Sciatic nerve (tissue), 2 donors: ENCODE data around the gene CAMK2N2. TPM values are rescaled to one million over a fixed set of nuclear protein-coding genes. Genes with fewer than 3 reads are reported as not detected.
A peak's percentile ranks its signal among the peaks of the same experiment; 100 is the strongest.

Experiments used
- ATAC-seq: fragments of 200-7000 bp; cut with Tn5 transposase; one replicate; pipeline ENCODE4 v1.9.1; 2020; ENCODE audit warnings: mild to moderate bottlenecking, moderate library complexity
- DNase-seq: peaks from one replicate; pipeline ENCODE4 v3.0.0-alpha.2; 2020; ENCODE audit warnings: low spot score
- intact Hi-C: fragments of 100-400 bp; cut with DNase I; formaldehyde crosslinking; loops from one replicate; pipeline ENCODE4 v1.14.2; 2022
- microRNA-seq: library from miRNA; unstranded; fragments of <30 nt; microRNA quantifications from one replicate; pipeline ENCODE4 v1.2.0, GENCODE V29; 2020
- total RNA-seq: library from RNA; stranded (reverse); fragmentation: NEBNext Ultra II Directional; extraction: Animal tissue kit (Norgen Biotek cat#: 25700); gene quantifications from one replicate; pipeline ENCODE4 v1.2.1, GENCODE V29; 2021
- donor health status: DM: no; HTN: no; CAD: no.
- donor health status: DM: no; HTN: no; CAD: no.

Gene CAMK2N2
- total RNA-seq, 1 donor from 2014 or later, result 0.53 TPM

DNA sequence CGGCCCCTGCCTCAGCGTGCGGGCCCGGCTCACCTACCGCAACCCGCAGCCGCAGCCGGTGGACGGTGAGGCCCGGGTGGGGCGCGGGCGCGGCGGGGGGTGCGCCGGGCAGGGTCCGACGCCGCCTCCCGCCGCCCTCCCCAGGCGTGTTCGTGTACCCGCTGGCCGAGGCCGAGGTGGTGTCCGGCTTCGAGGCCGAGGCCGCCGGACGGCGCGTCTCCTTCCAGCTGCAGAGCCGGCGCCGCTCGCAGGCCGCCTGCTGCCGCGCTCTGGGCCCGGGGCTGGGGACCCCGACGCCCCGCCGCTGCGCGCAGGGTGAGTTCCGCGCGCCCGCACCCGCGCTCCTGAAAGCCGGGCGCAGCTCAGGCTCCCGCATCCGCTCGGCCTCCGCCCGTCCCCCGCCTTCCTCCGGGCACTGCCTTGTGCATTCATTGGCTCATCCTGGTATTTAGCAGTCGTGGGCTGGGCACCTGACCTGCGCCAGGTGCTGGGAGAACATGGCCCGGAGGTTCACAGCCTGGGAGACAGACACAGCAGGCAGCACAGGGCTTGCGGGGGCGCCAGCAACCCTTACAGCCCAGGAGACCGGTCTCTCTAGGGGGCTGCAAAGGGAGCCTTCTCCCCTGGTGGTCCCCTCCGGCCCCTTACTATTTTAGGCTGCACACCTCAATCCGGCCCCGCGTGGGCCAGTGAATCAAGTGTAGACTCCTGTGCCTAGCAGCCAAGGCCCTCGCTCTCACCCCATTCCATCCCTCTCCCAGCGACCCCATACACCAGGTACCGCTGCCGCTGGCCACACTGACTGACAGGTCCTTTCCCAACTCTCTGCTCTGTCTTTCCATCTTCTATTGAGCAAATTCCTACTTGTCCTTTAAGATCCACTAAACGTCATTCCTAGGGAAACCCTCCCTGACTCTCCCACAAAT is 30.5 kb downstream of the CAMK2N2 start:
- ATAC-seq (no peak), DNase-seq (peak; percentile 27)
- intact Hi-C loops, result no loop called here

GRCh38 chr3:184230081-184230602 is 31.2 kb downstream of the CAMK2N2 start:
- intact Hi-C loops, result no loop called here
- ATAC-seq (no peak), DNase-seq (peak; percentile 52)

DNA sequence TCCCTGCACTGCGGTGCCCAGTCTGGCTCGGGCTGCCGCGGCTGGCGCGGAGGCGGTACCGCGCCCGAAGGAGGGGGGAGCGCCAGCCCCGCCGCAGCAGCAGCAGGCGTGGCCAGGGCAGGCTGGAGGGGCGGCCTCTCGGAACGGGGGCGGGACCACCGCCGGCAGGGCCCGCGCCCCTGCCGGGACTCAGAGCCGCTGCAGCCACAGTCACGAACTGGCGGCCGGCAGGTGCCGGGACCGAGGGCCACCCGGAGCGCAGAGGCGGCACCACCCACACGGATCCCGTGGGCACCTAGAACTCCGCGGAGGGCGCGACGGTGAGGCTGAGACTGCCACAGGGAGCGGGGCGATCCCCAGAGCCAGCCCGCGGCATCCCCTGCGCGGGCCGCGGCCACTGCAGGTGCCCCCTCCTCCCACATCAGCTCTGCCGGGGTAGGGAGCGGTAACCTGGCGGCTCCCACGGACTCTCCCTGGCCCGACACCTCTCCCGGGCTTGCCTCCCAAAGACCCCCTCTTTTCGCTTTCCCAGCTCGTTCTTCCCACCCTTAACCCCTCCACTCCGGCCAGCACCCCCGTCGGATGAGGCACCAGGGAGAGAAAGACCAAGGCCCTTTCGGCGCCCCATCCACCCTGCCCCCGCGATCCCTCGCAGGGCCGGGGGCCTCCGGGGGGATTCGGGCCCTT is 31.8 kb downstream of the CAMK2N2 start, which contains the start of gene VWA5B2:
TSS of gene VWA5B2 (plus strand) at position 192 of the 687 bp plus-strand sequence. CDS start 944 bp downstream, outside the sequence.
- intact Hi-C loops, result no loop called here
- ATAC-seq (peak; percentile 75), DNase-seq (peak; percentile 63)

DNA sequence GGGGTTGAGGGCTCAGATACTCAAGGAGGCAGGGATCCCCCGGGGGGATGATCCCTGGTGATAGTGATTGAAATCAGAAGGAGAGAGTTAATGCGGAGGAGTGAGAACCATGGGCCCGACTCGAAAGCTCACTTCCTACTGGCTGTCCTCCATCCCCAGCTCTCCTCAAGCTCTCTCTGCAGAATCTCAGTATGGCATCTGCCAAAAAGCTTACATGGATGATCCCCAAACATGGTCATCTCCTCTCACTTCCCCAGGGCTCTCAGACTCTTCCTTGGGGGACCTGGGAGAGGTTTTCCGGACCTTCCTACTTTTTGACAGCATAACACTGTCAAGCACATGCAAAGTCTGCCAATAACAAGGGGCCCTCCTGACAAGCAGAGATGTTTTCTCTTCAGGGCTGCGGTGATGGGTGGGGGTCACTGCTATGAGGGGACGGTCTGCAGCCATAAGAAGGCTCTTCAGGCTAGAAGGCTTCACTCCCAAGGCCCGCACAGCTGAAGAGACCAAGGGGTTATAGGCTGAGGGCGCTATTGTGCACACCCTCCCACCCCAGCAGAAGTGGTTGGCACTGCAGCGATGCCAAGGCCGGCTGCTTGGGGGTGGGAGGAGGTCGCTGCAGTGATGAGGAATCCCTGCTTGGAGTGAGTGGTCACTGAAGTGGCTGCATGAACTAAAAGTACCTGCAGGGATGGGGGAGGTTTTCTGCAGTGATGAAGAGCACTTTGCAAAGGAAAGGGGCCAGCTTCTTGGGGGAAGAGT is 32.8 kb downstream of the CAMK2N2 start:
- intact Hi-C loops, result no loop called here
- ATAC-seq, result peak; percentile 22
- DNase-seq, result peak; percentile 48

DNA sequence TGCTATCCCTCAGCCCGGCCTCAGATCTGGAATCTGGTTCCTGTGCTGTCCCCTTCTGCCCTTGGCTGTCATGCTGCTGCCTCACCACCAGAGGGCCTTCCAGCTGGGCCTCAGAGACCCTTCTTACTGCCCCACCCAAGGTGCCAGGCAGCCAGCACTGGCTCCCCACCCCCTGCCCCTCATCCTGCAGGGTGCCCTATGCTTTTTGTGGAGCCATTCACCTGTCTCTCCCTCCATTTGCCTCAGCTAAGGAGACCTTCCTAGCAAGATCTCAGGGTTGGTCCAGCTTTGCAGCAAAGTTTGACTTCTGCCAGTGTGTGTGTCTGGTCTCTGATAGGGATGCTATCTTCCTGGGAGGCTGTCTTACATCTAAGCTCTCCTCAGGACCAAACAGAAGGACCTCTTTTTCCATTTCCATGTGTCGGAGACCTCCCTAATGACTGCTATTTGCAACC is 33.8 kb downstream of the CAMK2N2 start:
- no peak for ATAC-seq
- peak; percentile 54 for DNase-seq
- intact Hi-C loops, result no loop called here

GRCh38 chr3:184223946-184224345 is 37.4 kb downstream of the CAMK2N2 start:
- DNase-seq, result no peak
- intact Hi-C loops, result no loop called here
- no peak for ATAC-seq

- intact Hi-C loops, result no loop called here
- ATAC-seq (no peak), DNase-seq (no peak)
These were observed 38.8 kb downstream of the CAMK2N2 start for GRCh38 chr3:184222521-184222920.

- DNase-seq, result no peak
- intact Hi-C loops, result no loop called here
- no peak for ATAC-seq
These were observed 42.5 kb downstream of the CAMK2N2 start for GRCh38 chr3:184218814-184219213.

DNA sequence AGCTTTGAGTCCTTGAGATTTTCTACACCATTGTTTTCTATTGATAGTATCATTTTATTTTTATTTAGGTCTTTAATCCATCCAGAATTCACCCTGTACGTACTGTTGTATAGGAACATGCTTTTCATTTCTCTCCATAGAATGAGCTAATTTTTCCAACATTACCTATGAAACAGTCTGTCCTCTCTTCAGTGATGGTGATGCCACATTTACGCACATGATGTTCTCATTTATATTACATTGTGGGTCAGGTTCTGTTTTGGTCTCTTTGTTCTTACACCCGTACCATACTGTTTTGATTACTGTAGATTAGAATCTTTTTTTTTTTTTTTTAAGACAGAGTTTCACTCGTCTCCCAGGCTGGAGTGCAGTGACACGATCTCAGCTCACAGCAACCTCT is 49.6 kb downstream of the CAMK2N2 start:
- ATAC-seq (no peak), DNase-seq (no peak)
- intact Hi-C loops, result no loop called here

DNA sequence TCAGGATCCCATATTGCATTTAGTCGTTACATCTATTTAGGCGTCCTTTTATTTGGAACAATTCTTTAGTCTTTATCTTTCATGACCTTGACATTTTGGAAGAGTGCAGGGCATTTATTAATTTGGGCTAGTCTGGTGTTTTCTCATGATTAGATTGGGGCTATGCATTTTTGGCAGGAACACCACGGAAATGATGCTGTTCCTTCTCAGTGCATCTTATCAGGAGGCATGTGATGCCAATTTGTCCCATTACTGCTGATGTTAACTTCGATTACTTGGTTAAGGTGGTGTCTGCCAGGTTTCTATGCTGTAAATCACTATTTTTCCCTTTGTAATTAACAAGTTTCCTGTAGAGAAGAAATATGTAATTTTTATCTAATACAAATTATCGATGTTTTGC is 50.1 kb downstream of the CAMK2N2 start:
- intact Hi-C loops, result no loop called here
- DNase-seq, result no peak
- ATAC-seq, result no peak

Small RNA genes lying within 50 kb of the gene (microRNA-seq; reads per million reads assigned to microRNA genes)
- gene MIR1224, result 1.8 reads per million

Other genes with a start within 250 kb of the CAMK2N2 start
- gene ABCC5, start 243.7 kb downstream of the CAMK2N2 start, total RNA-seq, result 55.8 TPM
- gene HTR3D, start 229.8 kb downstream of the CAMK2N2 start, total RNA-seq, result not detected
- gene HTR3C, start 208.5 kb downstream of the CAMK2N2 start, total RNA-seq, result not detected
- not detected for gene HTR3E, start 164.5 kb downstream of the CAMK2N2 start, total RNA-seq
- gene EIF2B5, start 126.2 kb downstream of the CAMK2N2 start, total RNA-seq, result 30.6 TPM
- 57.8 TPM for gene DVL3, start 106.2 kb downstream of the CAMK2N2 start, total RNA-seq
- gene AP2M1, start 86.7 kb downstream of the CAMK2N2 start, total RNA-seq, result 278 TPM
- 67.4 TPM for gene ABCF3, start 75.4 kb downstream of the CAMK2N2 start, total RNA-seq
- 0.53 TPM for gene VWA5B2, start 32.0 kb downstream of the CAMK2N2 start, total RNA-seq
- 16.7 TPM for gene ALG3, start 12.6 kb downstream of the CAMK2N2 start, total RNA-seq
- 1.3 TPM for gene EEF1AKMT4, start 11.9 kb downstream of the CAMK2N2 start, total RNA-seq
- not detected for gene ECE2, start 14.5 kb upstream of the CAMK2N2 start, total RNA-seq
- gene PSMD2, start 37.7 kb upstream of the CAMK2N2 start, total RNA-seq, result 122 TPM
- 248 TPM for gene EIF4G1, start 53.1 kb upstream of the CAMK2N2 start, total RNA-seq
- gene FAM131A, start 76.0 kb upstream of the CAMK2N2 start, total RNA-seq, result 22.6 TPM
- gene CLCN2, start 100.1 kb upstream of the CAMK2N2 start, total RNA-seq, result 24.5 TPM
- 57.8 TPM for gene POLR2H, start 100.2 kb upstream of the CAMK2N2 start, total RNA-seq
- 1.2 TPM for gene THPO, start 116.7 kb upstream of the CAMK2N2 start, total RNA-seq
- gene CHRD, start 118.5 kb upstream of the CAMK2N2 start, total RNA-seq, result 27.0 TPM